Measurements from ENCODE around the gene CPSF4L.

Gene CPSF4L

GRCh38 chr17:73201215-73202069 lies 60.2 kb downstream of the CPSF4L start:
- DNase-seq (ENCODE audit: low read depth): no peak

GRCh38 chr17:73200476-73200875 lies 61.2 kb downstream of the CPSF4L start:
- DNase-seq (ENCODE audit: low read depth): no peak

- no peak for DNase-seq (ENCODE audit: low read depth)
Observed at GRCh38 chr17:73199751-73200317, 61.8 kb downstream of the CPSF4L start.

GRCh38 chr17:73198930-73199260 lies 62.8 kb downstream of the CPSF4L start:
- no peak for DNase-seq (ENCODE audit: low read depth)
